ENCODE data around the gene MORN5. TPM values are rescaled to one million over a fixed set of nuclear protein-coding genes. Genes with fewer than 3 reads are reported as not detected.
A peak's percentile ranks its signal among the peaks of the same experiment; 100 is the strongest.

Gene MORN5
- 10 to 100 TPM; 19.2 to 34.7 TPM for total RNA-seq
- 183 TPM for polyA plus RNA-seq (ENCODE audit: insufficient read depth, low read depth, low replicate concordance)
- long read RNA-seq, donor 1, partial matches to known transcripts = 0 of 4 reads
- long read RNA-seq, donor 1, other reads (novel, unspliced or antisense) = 0 of 4 reads
- long read RNA-seq, donor 2, partial matches to known transcripts = 0 of 1 reads
- long read RNA-seq, donor 2, other reads (novel, unspliced or antisense) = 0 of 1 reads

GRCh38 chr9:122159026-122159924 lies at the start of gene MORN5, which contains the start of gene NDUFA8:
TSS of gene MORN5 (plus strand) at chr9:122159908. CDS start at chr9:122159973, 65 bp downstream.
TSS of gene NDUFA8 (minus strand) at chr9:122159779. CDS start at chr9:122159677, 102 bp downstream.
- 0 to 1% methylated on average over 28 to 56 of the region's 56 CpGs for WGBS, 2 donors
- Histone ChIP-seq H3K27ac (peak within 1 kb of the TSS; percentile 52 to 88), H3K4me3 (peak within 1 kb of the TSS; percentile 92 to 99), H3K27me3 (no peaks in the 10 kb centered on the region), H3K4me1 (peaks cover 11% of the 10 kb centered on the region), H3K36me3 (ENCODE audit: low read depth, missing control alignments) (no peaks in the 10 kb centered on the region), H3K9me3 (no peaks in the 10 kb centered on the region)
- peak; percentile 70 for TF ChIP-seq POLR2A (IDR thresholded peaks at IDR 0.05)
- TF ChIP-seq, protein P1, sequence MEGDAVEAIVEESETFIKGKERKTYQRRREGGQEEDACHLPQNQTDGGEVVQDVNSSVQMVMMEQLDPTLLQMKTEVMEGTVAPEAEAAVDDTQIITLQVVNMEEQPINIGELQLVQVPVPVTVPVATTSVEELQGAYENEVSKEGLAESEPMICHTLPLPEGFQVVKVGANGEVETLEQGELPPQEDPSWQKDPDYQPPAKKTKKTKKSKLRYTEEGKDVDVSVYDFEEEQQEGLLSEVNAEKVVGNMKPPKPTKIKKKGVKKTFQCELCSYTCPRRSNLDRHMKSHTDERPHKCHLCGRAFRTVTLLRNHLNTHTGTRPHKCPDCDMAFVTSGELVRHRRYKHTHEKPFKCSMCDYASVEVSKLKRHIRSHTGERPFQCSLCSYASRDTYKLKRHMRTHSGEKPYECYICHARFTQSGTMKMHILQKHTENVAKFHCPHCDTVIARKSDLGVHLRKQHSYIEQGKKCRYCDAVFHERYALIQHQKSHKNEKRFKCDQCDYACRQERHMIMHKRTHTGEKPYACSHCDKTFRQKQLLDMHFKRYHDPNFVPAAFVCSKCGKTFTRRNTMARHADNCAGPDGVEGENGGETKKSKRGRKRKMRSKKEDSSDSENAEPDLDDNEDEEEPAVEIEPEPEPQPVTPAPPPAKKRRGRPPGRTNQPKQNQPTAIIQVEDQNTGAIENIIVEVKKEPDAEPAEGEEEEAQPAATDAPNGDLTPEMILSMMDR (IDR thresholded peaks at IDR 0.05) = peak in 1 of 3 experiments; percentile 28
- DNase-seq = peak; percentile 96
- intact Hi-C loops (cut with DNase I; ENCODE audit: low total_unique reads) = no loop called here

- Histone ChIP-seq H3K36me3 (ENCODE audit: low read depth, missing control alignments) (no peaks in the 10 kb centered on the region), H3K27ac (no peak overlapping the region), H3K4me1 (no peaks in the 10 kb centered on the region), H3K9me3 (no peaks in the 10 kb centered on the region), H3K4me3 (no peak overlapping the region), H3K27me3 (no peaks in the 10 kb centered on the region)
- intact Hi-C loops (cut with DNase I; ENCODE audit: low total_unique reads) = no loop called here
- 91 to 95% methylated on average over 3 to 7 of the region's 7 CpGs for WGBS, 2 donors
- no peak for TF ChIP-seq POLR2A (IDR thresholded peaks at IDR 0.05)
- TF ChIP-seq, protein P1 (IDR thresholded peaks at IDR 0.05) = no peak
- DNase-seq = no peak
These were observed 49.4 kb upstream of the MORN5 start for GRCh38 chr9:122110100-122110833.

DNA sequence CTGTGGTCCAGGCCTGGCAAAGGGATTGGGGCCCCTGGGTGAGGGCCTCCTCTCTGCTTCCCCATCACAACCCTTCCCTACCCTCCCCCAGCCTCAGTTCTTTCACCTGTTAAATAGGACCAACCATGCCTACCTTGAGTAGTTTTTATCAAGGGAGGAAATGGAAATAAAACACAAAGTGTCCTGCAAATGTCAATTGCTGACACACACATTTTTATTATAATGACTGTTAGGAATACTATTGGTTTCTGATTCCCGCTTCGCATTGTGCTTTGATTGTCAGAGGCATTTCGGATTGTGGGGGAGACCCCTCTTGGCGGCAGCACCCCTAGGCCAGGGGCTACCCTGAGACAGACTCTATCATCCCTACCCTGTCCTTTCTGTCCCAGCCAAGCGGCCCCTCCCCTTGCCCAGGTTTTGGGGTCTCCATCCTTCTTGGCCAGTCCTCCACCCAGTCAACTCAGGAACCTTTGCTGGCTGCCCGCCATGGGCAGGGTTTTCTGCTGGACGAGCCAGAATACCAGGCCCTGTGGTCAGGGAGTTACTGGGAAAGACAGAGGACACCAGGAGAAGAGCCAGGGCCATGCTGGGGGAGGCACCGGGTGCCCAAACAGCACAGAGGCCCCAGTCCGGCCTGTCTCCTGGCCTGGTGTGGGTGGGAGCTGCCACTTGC lies 48.2 kb upstream of the MORN5 start:
- WGBS, 2 donors = 92 to 97% methylated on average over 5 to 9 of the region's 9 CpGs
- H3K36me3 ChIP-seq (ENCODE audit: low read depth, missing control alignments) = no peaks in the 10 kb centered on the region
- DNase-seq = no peak
- TF ChIP-seq POLR2A (IDR thresholded peaks at IDR 0.05) = no peak
- TF ChIP-seq, protein P1 (IDR thresholded peaks at IDR 0.05) = no peak
- H3K27ac ChIP-seq = no peak overlapping the region
- no peaks in the 10 kb centered on the region for H3K27me3 ChIP-seq
- H3K9me3 ChIP-seq = no peaks in the 10 kb centered on the region
- no peak overlapping the region for H3K4me3 ChIP-seq
- intact Hi-C loops (cut with DNase I; ENCODE audit: low total_unique reads) = no loop called here
- H3K4me1 ChIP-seq = no peaks in the 10 kb centered on the region

DNA sequence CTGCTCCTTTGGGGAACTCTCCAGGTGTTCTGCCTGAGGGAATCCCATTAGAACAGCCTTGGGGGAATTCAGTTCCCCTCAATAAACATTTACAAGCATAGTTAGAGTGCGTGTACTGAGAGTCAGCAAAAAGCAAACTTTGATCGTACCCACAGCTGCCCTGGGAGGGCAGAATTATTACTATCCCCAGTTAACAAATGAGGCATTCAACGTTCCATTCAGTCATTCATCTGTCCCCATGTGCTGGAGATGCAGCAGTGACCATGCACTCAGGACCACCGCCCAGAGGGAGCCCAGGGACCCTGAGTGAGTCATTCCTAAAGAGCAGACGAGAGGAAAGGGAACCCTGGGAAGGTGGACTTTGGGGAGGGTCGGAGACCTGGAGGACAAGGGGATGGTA lies 47.5 kb upstream of the MORN5 start:
- Histone ChIP-seq H3K4me3 (no peak overlapping the region), H3K9me3 (no peaks in the 10 kb centered on the region), H3K27me3 (no peaks in the 10 kb centered on the region), H3K4me1 (no peaks in the 10 kb centered on the region), H3K27ac (no peak overlapping the region), H3K36me3 (ENCODE audit: low read depth, missing control alignments) (no peaks in the 10 kb centered on the region)
- WGBS, 2 donors = 83 to 93% methylated on average over 6 of the region's 6 CpGs
- intact Hi-C loops (cut with DNase I; ENCODE audit: low total_unique reads) = no loop called here
- no peak for DNase-seq
- TF ChIP-seq, protein P1 (IDR thresholded peaks at IDR 0.05) = no peak
- no peak for TF ChIP-seq POLR2A (IDR thresholded peaks at IDR 0.05)

Data from testis (tissue), 5 donors.